ENCODE data around the gene TPM2. TPM values are rescaled to one million over a fixed set of nuclear protein-coding genes. Genes with fewer than 3 reads are reported as not detected.

TPM2 gene
- total and polyA plus RNA-seq, 2 donors (not counting 1 experiment from before 2014, with no cell fraction given): 2.4 to 6.3 TPM

GRCh38 chr9:35718721-35719511 lies 29.2 kb upstream of the TPM2 start:
- POLR2A ChIA-PET: interaction anchor here (0.5 to 3.5 kb wide), 8 partner anchors 9 to 114 kb away, joined by 3 to 21 read pairs (median 4); partner anchors contain the start of genes CCDC107, CREB3, RMRP and TLN1
- 28% methylated on average over 10 of the region's 15 CpGs for WGBS (ENCODE audit: insufficient coverage)
- intact Hi-C loops (cut with micrococcal nuclease): loop anchor here (1.0 to 2.0 kb wide), 6 partner anchors 13 to 115 kb away; partner anchors contain the start of genes CCDC107, CD72, CREB3 and RMRP

More at GRCh38 chr9:35718721-35719511, 29.2 kb upstream of the TPM2 start:
- Mint-ChIP-seq H3K27ac (peak overlapping the region; percentile 86), H3K27me3 (no peaks in the 10 kb centered on the region), H3K4me1 (peaks cover 26% of the 10 kb centered on the region), H3K4me3 (peak overlapping the region; percentile 29), H3K9me3 (ENCODE audit: insufficient read depth) (no peaks in the 10 kb centered on the region)
- Histone ChIP-seq H2AFZ (ENCODE audit: insufficient read depth, low read depth, low read length, poor library complexity, severe bottlenecking) (no peak overlapping the region), H3K36me3 (replicated peaks in 1 of 2; ENCODE audit: control extremely low read depth in 1 of 2, control insufficient read depth in 1 of 2, extremely low read depth in 1 of 2, insufficient read depth in 2 of 2, low read length in 1 of 2) (peaks cover 15 to 96% of the 10 kb centered on the region in 2 experiments), H3K4me2 (replicated peaks; ENCODE audit: low read depth, low read length, poor library complexity, severe bottlenecking) (peak overlapping the region; percentile 56), H3K9me3 (ENCODE audit: control extremely low read depth in 1 of 3, control insufficient read depth in 2 of 3, insufficient read depth in 1 of 3, low read length in 2 of 3) (no peaks in the 10 kb centered on the region), H3K9ac (ENCODE audit: low read length) (no peak overlapping the region), H3K27me3 (replicated peaks in 1 of 4; ENCODE audit: control extremely low read depth in 1 of 4, control insufficient read depth in 3 of 4, insufficient read depth in 4 of 4, low read length in 3 of 4) (no peaks in the 10 kb centered on the region), H3K4me1 (ENCODE audit: control insufficient read depth in 2 of 2, insufficient read depth in 2 of 2, low read length in 2 of 2) (peaks cover 16 to 24% of the 10 kb centered on the region in 2 donors), H3K79me2 (ENCODE audit: control insufficient read depth, insufficient read depth, low read length) (peaks cover 39% of the 10 kb centered on the region), H3K4me3 (ENCODE audit: control extremely low read depth in 1 of 5, extremely low read depth in 1 of 5, insufficient read depth in 1 of 5, low read depth in 2 of 5, low read length in 4 of 5) (no peak overlapping the region), H4K20me1 (ENCODE audit: control insufficient read depth, insufficient read depth, low read length, poor library complexity, severe bottlenecking) (peaks cover 42% of the 10 kb centered on the region), H3K27ac (ENCODE audit: low read length in 2 of 2) (peak overlapping the region; percentile 61 to 88)
- ATAC-seq (ENCODE audit: low read depth) (peak; percentile 96), DNase-seq (peak; percentile 89)
- CTCF ChIA-PET: interaction anchor here (0.7 to 20.4 kb wide), 9 partner anchors 12 to 115 kb away, joined by 3 to 195 read pairs (median 5); partner anchors contain the start of genes ARHGEF39, CCDC107, CREB3 and RMRP
- TF ChIP-seq CTCF (IDR thresholded peaks at IDR 0.05) (no peak), EZH2 (IDR thresholded peaks at IDR 0.05; ENCODE audit: borderline replicate concordance, insufficient read depth, low read depth, low read length, poor library complexity, severe bottlenecking) (no peak)
